ENCODE measurements around the gene SECISBP2.
"Not testable (repeated sequence)": the region's sequence is repeated elsewhere in the genome, so short reads cannot be mapped to it uniquely, and the experiment has no call there.

DNA sequence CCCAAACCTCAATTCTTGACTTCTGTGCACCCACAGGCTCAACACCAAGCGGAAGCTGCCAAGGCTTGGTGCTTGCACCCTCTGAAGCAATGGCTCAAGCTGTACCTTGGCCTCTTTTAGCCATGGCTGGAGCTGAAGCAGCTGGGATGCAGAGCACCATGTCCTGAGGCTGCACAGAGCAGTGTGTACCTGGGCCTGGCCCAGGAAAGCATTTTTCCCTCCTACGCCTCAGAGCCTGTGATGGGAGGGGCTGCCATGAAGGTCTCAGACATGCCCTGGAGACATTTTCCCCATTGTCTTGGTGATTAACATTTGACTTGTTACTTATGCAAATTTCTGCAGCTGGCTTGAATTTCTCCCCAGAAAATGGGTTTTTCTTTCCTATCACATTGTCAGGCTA lies 42.3 kb upstream of the SECISBP2 start:
- TF ChIP-seq, protein P1, sequence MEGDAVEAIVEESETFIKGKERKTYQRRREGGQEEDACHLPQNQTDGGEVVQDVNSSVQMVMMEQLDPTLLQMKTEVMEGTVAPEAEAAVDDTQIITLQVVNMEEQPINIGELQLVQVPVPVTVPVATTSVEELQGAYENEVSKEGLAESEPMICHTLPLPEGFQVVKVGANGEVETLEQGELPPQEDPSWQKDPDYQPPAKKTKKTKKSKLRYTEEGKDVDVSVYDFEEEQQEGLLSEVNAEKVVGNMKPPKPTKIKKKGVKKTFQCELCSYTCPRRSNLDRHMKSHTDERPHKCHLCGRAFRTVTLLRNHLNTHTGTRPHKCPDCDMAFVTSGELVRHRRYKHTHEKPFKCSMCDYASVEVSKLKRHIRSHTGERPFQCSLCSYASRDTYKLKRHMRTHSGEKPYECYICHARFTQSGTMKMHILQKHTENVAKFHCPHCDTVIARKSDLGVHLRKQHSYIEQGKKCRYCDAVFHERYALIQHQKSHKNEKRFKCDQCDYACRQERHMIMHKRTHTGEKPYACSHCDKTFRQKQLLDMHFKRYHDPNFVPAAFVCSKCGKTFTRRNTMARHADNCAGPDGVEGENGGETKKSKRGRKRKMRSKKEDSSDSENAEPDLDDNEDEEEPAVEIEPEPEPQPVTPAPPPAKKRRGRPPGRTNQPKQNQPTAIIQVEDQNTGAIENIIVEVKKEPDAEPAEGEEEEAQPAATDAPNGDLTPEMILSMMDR (IDR thresholded peaks at IDR 0.05) = not testable (repeated sequence)
- TF ChIP-seq POLR2A (IDR thresholded peaks at IDR 0.05) = not testable (repeated sequence)

Measured in heart left ventricle (tissue), 13 donors.